Upper lobe of left lung (tissue), 6 donors: ENCODE data around the gene TEDC1. TPM values are rescaled to one million over a fixed set of nuclear protein-coding genes. Genes with fewer than 3 reads are reported as not detected.
A peak's percentile ranks its signal among the peaks of the same experiment; 100 is the strongest.

Experiments used
- ATAC-seq, 2 donors: fragments of 200-7000 bp; cut with Tn5 transposase; one replicate each; pipeline ENCODE4 v1.9.1; 2022; ENCODE audit warnings: mild to moderate bottlenecking in 2 of 2, moderate library complexity in 2 of 2; ENCODE audit not compliant: low FRiP score in 2 of 2
- DNase-seq, 2 donors: peaks; one replicate each; pipeline ENCODE4 v3.0.0-alpha.2; 2019 to 2020
- H3K27ac ChIP-seq, 4 donors: fragments of 200-600 bp; sonication (generic); one replicate each; pipeline ENCODE4 v1.5.1; 2016 to 2019
- H3K27me3 ChIP-seq, 4 donors: fragments of 200-600 bp; sonication (generic); one replicate each; pipeline ENCODE4 v1.5.1; 2017 to 2019
- H3K36me3 ChIP-seq, 4 donors: fragments of 200-600 bp; sonication (generic); one replicate each; pipeline ENCODE4 v1.5.1; 2016 to 2019
- H3K4me1 ChIP-seq, 4 donors: fragments of 200-600 bp; sonication (generic); one replicate each; pipeline ENCODE4 v1.5.1; 2018 to 2019
- H3K4me3 ChIP-seq, 4 donors: fragments of 200-600 bp; sonication (generic); one replicate each; pipeline ENCODE4 v1.5.1; 2017 to 2019; ENCODE audit warnings: mild to moderate bottlenecking in 2 of 4, moderate library complexity in 1 of 4
- H3K9me3 ChIP-seq, 4 donors: fragments of 200-600 bp; sonication (generic); one replicate each; pipeline ENCODE4 v1.5.1; 2018 to 2019
- CTCF ChIP-seq, 6 experiments: fragments of 450-650 bp in 4 of 6; fragments of 200-600 bp in 2 of 6; sonication (generic) in 2 of 6; IDR thresholded peaks; one replicate each; pipeline ENCODE4 v1.5.1; 2016 to 2019; ENCODE audit warnings: antibody characterized with exemption in 6 of 6
- EP300 ChIP-seq, 4 donors: sonication (generic); formaldehyde crosslinking; IDR thresholded peaks; one replicate each; pipeline ENCODE4 v1.5.1; 2017; ENCODE audit warnings: antibody characterized with exemption in 4 of 4, control low read depth in 2 of 4
- POLR2A ChIP-seq, 4 donors: fragments of 450-650 bp; IDR thresholded peaks; one replicate each; pipeline ENCODE4 v1.5.1; 2016 to 2017; ENCODE audit warnings: antibody characterized with exemption in 4 of 4, mild to moderate bottlenecking in 2 of 4
- POLR2AphosphoS5 ChIP-seq, 2 donors: sonication (generic); formaldehyde crosslinking; IDR thresholded peaks; one replicate each; pipeline ENCODE4 v1.5.1; 2017; ENCODE audit warnings: antibody characterized with exemption in 2 of 2
- WGBS, 2 donors: methylation state at CpG; one replicate each; pipeline ENCODE4 v1.1.5; 2017 to 2018; 5-methylcytosine and 5-hydroxymethylcytosine counted together
- total RNA-seq, 6 donors: library from RNA; depleted of rRNA in 4 of 6; stranded (reverse); fragments of >200 nt in 4 of 6; gene quantifications; one replicate each; pipeline versions ENCODE4 v1.1.0 to v1.2.1, GENCODE V29; 2016 to 2021
- donor health status: DM: no; HTN: no; CAD: no; lungs with moderate emphysema.
- donor health status: DM: no; HTN: yes; CAD: no; lungs with severe emphysema.

Gene TEDC1
- total RNA-seq, 6 donors from 2014 or later = 13.8 to 38.5 (median 17.4) TPM

GRCh38 chr14:105531088-105531893, 40.2 kb downstream of the TEDC1 start:
- H3K27ac ChIP-seq = no peak overlapping the region
- no peaks in the 10 kb centered on the region for H3K9me3 ChIP-seq
- peak in 1 of 2 donors; percentile 79 for DNase-seq
- H3K4me3 ChIP-seq = no peak overlapping the region
- H3K36me3 ChIP-seq = no peaks in the 10 kb centered on the region
- no peak for ATAC-seq
- H3K27me3 ChIP-seq = peaks cover 0 to 31% (median 17%) of the 10 kb centered on the region in 4 donors
- 90 to 96% methylated on average over 26 to 29 of the region's 30 CpGs for WGBS, 2 donors
- TF ChIP-seq POLR2A (IDR thresholded peaks at IDR 0.05) (no peak), CTCF (IDR thresholded peaks at IDR 0.05) (no peak), POLR2AphosphoS5 (IDR thresholded peaks at IDR 0.05) (no peak), EP300 (IDR thresholded peaks at IDR 0.05) (no peak)
- H3K4me1 ChIP-seq = peaks cover 30 to 40% (median 34%) of the 10 kb centered on the region in 4 donors

GRCh38 chr14:105531894-105532623, 41.0 kb downstream of the TEDC1 start:
- H3K4me1 ChIP-seq = peaks cover 25 to 34% (median 28%) of the 10 kb centered on the region in 4 donors
- TF ChIP-seq CTCF (IDR thresholded peaks at IDR 0.05) (no peak), EP300 (IDR thresholded peaks at IDR 0.05) (no peak)
- peaks cover 0 to 26% (median 13%) of the 10 kb centered on the region in 4 donors for H3K27me3 ChIP-seq
- 80 to 96% methylated on average over 5 to 19 of the region's 19 CpGs for whole genome bisulfite sequencing, 2 donors
- no peaks in the 10 kb centered on the region for H3K36me3 ChIP-seq
- H3K9me3 ChIP-seq = no peaks in the 10 kb centered on the region
- no peak for ATAC-seq
- peak in 1 of 2 donors; percentile 77 for DNase-seq
- no peak overlapping the region for H3K4me3 ChIP-seq
- no peak overlapping the region for H3K27ac ChIP-seq

- Histone ChIP-seq H3K9me3 (no peaks in the 10 kb centered on the region), H3K4me1 (peaks cover 19 to 30% (median 22%) of the 10 kb centered on the region in 4 donors), H3K4me3 (no peak overlapping the region), H3K27ac (no peak overlapping the region), H3K36me3 (no peaks in the 10 kb centered on the region), H3K27me3 (peaks cover 0 to 19% (median 10%) of the 10 kb centered on the region in 4 donors)
- WGBS, 2 donors = 68 to 74% methylated on average over 9 to 10 of the region's 10 CpGs
- ATAC-seq (no peak), DNase-seq (no peak)
- TF ChIP-seq POLR2A (IDR thresholded peaks at IDR 0.05) (no peak), CTCF (IDR thresholded peaks at IDR 0.05) (no peak), POLR2AphosphoS5 (IDR thresholded peaks at IDR 0.05) (no peak), EP300 (IDR thresholded peaks at IDR 0.05) (no peak)
These were observed 41.7 kb downstream of the TEDC1 start for GRCh38 chr14:105532735-105533141.

GRCh38 chr14:105533391-105533790, 42.3 kb downstream of the TEDC1 start:
- 73 to 79% methylated on average over 7 to 9 of the region's 9 CpGs for WGBS, 2 donors
- H3K27ac ChIP-seq = no peak overlapping the region
- no peaks in the 10 kb centered on the region for H3K36me3 ChIP-seq
- no peak for TF ChIP-seq EP300 (IDR thresholded peaks at IDR 0.05)
- TF ChIP-seq POLR2A (IDR thresholded peaks at IDR 0.05) = no peak
- TF ChIP-seq POLR2AphosphoS5 (IDR thresholded peaks at IDR 0.05) = no peak
- TF ChIP-seq CTCF (IDR thresholded peaks at IDR 0.05) = no peak
- ATAC-seq = no peak
- peaks cover 0 to 16% (median 9%) of the 10 kb centered on the region in 4 donors for H3K27me3 ChIP-seq
- H3K4me1 ChIP-seq = peaks cover 17 to 27% (median 18%) of the 10 kb centered on the region in 4 donors
- no peak overlapping the region for H3K4me3 ChIP-seq
- peak in 1 of 2 donors; percentile 46 for DNase-seq
- no peaks in the 10 kb centered on the region for H3K9me3 ChIP-seq
